Osteocyte (in vitro differentiated cells): ENCODE measurements around the gene EPS8L2. TPM values are rescaled to one million over a fixed set of nuclear protein-coding genes. Genes with fewer than 3 reads are reported as not detected.

Source experiments
- DNase-seq: peaks from one replicate; pipeline ENCODE4 v3.0.0; 2021; ENCODE audit warnings: mixed read lengths; ENCODE audit not compliant: unreplicated experiment; ENCODE audit errors: extremely low spot score
- H3K27ac Mint-ChIP-seq: one replicate; pipeline ENCODE4 v1.8.0; 2021; ENCODE audit warnings: mild to moderate bottlenecking, mixed read lengths; ENCODE audit not compliant: unreplicated experiment
- H3K27me3 Mint-ChIP-seq: one replicate; pipeline ENCODE4 v1.8.0; 2021; ENCODE audit warnings: mixed read lengths; ENCODE audit not compliant: unreplicated experiment
- H3K36me3 Mint-ChIP-seq: one replicate; pipeline ENCODE4 v1.8.0; 2021; ENCODE audit warnings: mixed read lengths; ENCODE audit not compliant: unreplicated experiment
- H3K4me1 Mint-ChIP-seq: one replicate; pipeline ENCODE4 v1.8.0; 2021; ENCODE audit warnings: mixed read lengths; ENCODE audit not compliant: unreplicated experiment
- H3K4me3 Mint-ChIP-seq: one replicate; pipeline ENCODE4 v1.8.0; 2021; ENCODE audit warnings: mild to moderate bottlenecking, moderate library complexity, mixed read lengths; ENCODE audit not compliant: unreplicated experiment
- H3K9me3 Mint-ChIP-seq: one replicate; pipeline ENCODE4 v1.8.0; 2021; ENCODE audit warnings: mixed read lengths; ENCODE audit not compliant: unreplicated experiment
- CTCF ChIP-seq: fragments of 200-600 bp; sonication (generic); IDR thresholded peaks from 2 replicates; pipeline ENCODE4 v1.5.0; 2021; ENCODE audit warnings: antibody characterized with exemption, mild to moderate bottlenecking, moderate library complexity
- total RNA-seq: library from RNA; stranded (reverse); gene quantifications from 2 replicates; pipeline ENCODE4 v1.2.1, GENCODE V29; 2021

The EPS8L2 gene
- total RNA-seq, 1 donor from 2014 or later, result 39.3 TPM

GRCh38 chr11:766106-766935, 60.3 kb downstream of the EPS8L2 start:
- H3K9me3 Mint-ChIP-seq, result no peaks in the 10 kb centered on the region
- no peak overlapping the region for H3K27ac Mint-ChIP-seq
- peaks cover 7% of the 10 kb centered on the region for H3K4me1 Mint-ChIP-seq
- H3K27me3 Mint-ChIP-seq, result no peaks in the 10 kb centered on the region
- no peak for TF ChIP-seq CTCF
- peaks cover 7% of the 10 kb centered on the region for H3K36me3 Mint-ChIP-seq
- H3K4me3 Mint-ChIP-seq, result no peak overlapping the region
- no peak for DNase-seq

- H3K4me3 Mint-ChIP-seq, result no peak overlapping the region
- DNase-seq, result no peak
Observed at GRCh38 chr11:766936-767210, 60.8 kb downstream of the EPS8L2 start.

GRCh38 chr11:767238-767637, 61.2 kb downstream of the EPS8L2 start:
- peaks cover 7% of the 10 kb centered on the region for H3K36me3 Mint-ChIP-seq
- no peaks in the 10 kb centered on the region for H3K9me3 Mint-ChIP-seq
- peaks cover 6% of the 10 kb centered on the region for H3K4me1 Mint-ChIP-seq
- TF ChIP-seq CTCF, result no peak
- DNase-seq, result peak; percentile 85
- H3K27ac Mint-ChIP-seq, result peak overlapping the region; percentile 14
- no peak overlapping the region for H3K4me3 Mint-ChIP-seq
- H3K27me3 Mint-ChIP-seq, result no peaks in the 10 kb centered on the region

More at GRCh38 chr11:766936-767210, 60.8 kb downstream of the EPS8L2 start:
- H3K9me3 Mint-ChIP-seq, result no peaks in the 10 kb centered on the region
- H3K36me3 Mint-ChIP-seq, result peaks cover 7% of the 10 kb centered on the region
- H3K27me3 Mint-ChIP-seq, result no peaks in the 10 kb centered on the region
- no peak overlapping the region for H3K27ac Mint-ChIP-seq
- no peak for TF ChIP-seq CTCF
- peaks cover 7% of the 10 kb centered on the region for H3K4me1 Mint-ChIP-seq

- no peak for DNase-seq
- Mint-ChIP-seq H3K27ac (no peak overlapping the region), H3K27me3 (no peaks in the 10 kb centered on the region), H3K4me3 (no peak overlapping the region), H3K4me1 (peaks cover 9% of the 10 kb centered on the region), H3K36me3 (peaks cover 2% of the 10 kb centered on the region), H3K9me3 (no peaks in the 10 kb centered on the region)
- no peak for TF ChIP-seq CTCF
Observed at GRCh38 chr11:769887-770641, 64.0 kb downstream of the EPS8L2 start.
